Amniotic stem cell (primary cell): ENCODE measurements around the gene IST1.
"Not testable (repeated sequence)": the region's sequence is repeated elsewhere in the genome, so short reads cannot be mapped to it uniquely, and the experiment has no call there.

Experiments
- DNase-seq: peaks from one replicate; lab custom pipeline; 2025; lab: John Stamatoyannopoulos, UW

IST1 gene

GRCh38 chr16:71894921-71895678 lies at the start of gene IST1:
IST1 (plus strand) TSS chr16:71895531; CDS start chr16:71915641, 20,110 bp downstream.
- DNase-seq: peak; percentile 99

DNA sequence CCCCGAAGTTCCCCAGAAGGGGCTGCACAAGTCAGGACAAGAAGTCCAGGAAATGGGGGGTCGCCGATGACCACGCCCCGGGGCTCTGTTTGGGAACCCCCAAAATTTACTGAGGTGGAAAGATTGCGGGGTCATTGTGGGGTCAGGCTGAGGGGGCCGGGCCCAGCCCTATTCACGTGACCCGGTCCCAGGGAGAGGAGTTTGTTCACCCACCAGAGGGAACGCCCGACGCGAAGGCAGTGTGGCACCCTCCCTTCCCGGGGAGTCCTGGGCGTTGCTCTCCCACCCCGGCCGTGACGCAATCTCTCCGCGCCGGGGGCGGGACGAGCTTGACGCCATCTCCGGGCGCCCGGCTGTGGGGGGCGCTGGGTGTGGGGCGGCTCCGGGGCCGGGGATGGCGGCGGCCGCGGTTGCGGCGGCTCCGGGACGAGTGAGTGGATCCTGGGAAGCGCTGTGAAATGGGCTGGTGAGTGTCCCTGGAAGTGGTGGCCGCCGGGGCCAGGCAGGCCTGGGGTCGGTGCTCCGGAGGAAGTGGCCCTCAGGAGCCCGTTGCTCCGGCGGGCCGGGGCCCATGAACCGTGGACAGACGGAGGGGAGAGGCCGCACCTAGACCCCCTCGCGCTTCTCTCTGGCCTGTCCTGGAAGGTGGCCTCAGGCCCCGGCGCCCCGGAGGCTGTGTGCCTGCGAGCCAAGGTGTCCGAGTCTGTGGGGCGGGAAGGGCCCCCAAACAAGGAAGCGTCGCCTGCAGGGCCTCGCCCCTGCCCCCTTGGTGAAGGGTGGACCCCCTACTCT lies 49.5 kb upstream of the IST1 start, which contains the start of gene ATXN1L:
Gene ATXN1L (plus strand): TSS at position 338 of the 792 bp plus-strand sequence. CDS start 3,765 bp downstream, outside the sequence.
- peak; percentile 72 for DNase-seq

GRCh38 chr16:71846431-71846830 lies 48.9 kb upstream of the IST1 start:
- no peak for DNase-seq

- DNase-seq: no peak
Measured at GRCh38 chr16:71847096-71847495, 48.2 kb upstream of the IST1 start.

DNA sequence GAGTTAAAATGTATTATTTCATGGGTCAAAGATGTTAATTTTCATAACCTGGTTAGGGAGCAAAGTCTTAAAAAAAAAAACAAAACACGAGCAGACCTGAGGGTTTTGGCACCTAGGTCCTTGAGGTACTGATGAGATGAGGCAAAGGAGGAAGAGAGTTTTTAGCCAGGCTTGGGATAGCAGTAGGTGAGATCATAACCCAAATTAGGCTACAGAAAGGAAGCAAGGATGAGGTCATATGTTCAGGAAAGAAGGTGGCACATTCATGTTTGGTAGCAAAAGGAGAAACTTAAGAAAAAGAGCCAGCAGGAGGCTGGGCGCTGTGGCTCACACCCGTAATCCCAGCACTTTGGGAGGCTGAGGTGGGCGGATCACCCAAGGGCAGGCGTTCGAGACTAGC lies 46.7 kb upstream of the IST1 start:
- DNase-seq: no peak

DNA sequence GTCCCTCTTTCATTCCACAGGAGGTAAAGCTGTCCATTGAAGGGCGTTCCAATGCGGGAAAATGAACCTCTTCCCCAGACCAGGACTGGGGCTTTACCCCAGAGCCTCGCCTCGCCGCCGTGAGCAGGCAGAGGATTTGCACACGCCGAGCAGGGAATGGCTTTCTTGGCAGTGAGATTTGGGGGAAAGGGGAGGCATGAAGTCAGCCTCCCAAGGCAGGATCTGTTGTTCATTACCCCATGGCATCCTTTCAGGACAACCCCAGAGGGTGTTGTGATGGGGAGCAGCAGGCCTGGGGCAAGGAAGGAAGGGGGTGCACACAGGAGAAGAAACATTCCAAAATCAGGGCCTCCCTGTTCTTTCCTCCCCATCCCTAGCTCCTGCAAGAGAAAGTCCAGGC lies 43.6 kb upstream of the IST1 start:
- DNase-seq: no peak

DNA sequence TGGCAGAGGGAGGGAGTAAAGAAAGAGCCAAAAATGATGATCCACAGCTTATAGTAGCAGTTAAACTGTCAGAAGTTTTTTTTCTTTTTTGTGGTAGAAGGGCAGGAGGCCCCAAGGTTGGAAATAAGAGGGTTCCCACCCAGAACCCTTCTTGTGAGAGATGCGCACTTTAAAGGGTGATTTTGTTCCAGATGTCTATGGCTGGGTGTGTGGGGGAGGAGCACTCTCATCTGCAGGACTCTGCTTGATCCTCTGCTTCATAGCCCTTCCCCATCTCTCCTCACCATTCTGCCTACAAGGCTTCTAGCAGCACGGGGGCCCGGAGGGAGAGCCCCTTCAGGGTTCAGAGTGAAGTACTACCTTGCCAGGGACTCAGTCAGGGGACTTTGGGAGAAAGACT lies 43.2 kb upstream of the IST1 start:
- DNase-seq: no peak

DNA sequence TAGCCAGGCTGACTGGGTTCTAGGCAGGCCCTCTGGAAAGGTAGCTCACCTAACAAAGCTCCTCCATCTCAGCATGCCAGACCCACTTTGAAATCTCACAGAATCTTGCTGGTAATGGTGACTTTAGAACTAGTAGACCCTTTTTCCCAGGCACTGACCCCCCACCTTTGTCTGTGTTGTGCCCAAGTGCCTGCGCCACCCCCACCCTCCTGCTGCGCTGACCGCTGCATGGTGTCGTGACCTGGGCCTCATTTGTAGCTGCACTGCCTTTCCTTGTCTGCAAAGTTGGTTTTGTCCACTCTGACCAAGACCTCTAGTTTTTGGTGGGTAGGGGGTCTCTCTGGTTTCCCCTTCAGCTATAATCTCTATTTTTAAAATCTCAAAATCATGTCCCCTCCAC lies 42.8 kb upstream of the IST1 start:
- no peak for DNase-seq

- DNase-seq: no peak
Measured at GRCh38 chr16:71853413-71853812, 41.9 kb upstream of the IST1 start.

DNA sequence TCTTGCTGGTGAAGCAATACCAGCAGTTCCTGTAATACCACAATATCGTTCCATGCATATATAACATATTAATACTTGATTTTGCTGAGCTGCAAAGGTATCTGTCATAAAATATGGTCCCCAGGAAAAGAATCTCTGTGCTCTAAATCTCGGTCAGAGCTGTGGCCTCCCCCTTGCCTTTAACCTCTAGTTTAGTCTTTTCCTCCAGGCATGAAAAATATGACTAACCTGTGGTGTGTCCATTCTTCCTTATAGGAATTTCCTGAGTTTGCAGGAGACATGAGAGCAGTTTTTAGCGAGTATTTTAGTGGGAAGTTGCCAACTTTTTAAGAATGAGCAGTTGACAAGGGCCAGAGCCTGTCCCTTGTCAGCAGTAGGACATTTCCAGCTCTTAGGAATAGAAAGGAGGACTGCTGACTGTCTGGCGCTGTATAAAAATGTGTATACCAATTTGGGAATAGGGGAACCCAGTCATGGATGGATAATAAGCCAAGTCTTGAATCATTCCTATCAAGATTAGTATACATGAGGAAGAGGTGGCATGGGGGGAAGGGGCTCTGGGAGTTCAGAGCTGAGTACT lies 40.9 kb upstream of the IST1 start:
- DNase-seq: no peak

- DNase-seq: no peak
Measured at GRCh38 chr16:71855937-71856662, 39.2 kb upstream of the IST1 start.

GRCh38 chr16:71859762-71860521 lies 35.4 kb upstream of the IST1 start:
- no peak for DNase-seq

DNA sequence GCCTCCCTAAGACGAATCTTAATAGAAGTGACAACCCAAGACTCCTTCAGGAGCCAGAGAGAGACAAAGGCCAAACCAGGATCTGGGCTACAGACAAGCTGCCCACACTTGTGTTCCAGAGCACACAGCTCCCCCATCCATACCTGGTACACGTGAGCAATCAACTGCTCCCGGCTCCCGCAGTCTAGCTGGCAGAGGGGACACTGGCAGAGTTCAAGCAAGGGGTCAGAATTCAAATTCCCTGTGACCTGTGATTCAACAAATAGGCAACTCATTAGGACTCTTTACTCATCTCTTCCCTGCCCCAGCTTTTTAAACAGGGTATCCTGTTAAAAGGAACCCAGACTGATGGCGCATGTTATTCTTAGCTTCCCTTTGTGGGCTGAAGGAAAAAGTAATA lies 31.3 kb upstream of the IST1 start:
- no peak for DNase-seq

- DNase-seq: no peak
Measured at GRCh38 chr16:71865173-71865863, 30.0 kb upstream of the IST1 start.

GRCh38 chr16:71867175-71867574 lies 28.2 kb upstream of the IST1 start:
- not testable (repeated sequence) for DNase-seq

DNA sequence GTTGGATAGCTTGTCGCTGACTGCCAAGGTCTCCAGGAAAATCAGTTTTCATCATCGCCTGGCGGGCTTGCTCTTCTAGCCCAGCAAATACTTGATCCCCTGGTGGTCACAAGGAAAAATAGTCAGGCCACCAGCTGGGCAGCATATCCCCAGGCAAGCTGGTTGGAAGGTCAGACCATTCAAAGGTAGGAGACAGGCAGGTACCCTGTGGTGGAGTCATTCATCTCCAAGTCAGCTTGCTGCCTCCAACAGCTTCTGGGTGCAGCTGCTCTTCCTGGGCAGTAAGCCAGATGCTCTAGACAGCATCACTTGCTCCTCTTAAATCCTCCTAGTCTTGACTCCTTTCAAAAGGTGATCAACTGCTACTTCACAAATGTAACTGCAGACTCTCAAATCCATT lies 27.4 kb upstream of the IST1 start:
- no peak for DNase-seq

GRCh38 chr16:71869089-71869488 lies 26.2 kb upstream of the IST1 start:
- no peak for DNase-seq

DNA sequence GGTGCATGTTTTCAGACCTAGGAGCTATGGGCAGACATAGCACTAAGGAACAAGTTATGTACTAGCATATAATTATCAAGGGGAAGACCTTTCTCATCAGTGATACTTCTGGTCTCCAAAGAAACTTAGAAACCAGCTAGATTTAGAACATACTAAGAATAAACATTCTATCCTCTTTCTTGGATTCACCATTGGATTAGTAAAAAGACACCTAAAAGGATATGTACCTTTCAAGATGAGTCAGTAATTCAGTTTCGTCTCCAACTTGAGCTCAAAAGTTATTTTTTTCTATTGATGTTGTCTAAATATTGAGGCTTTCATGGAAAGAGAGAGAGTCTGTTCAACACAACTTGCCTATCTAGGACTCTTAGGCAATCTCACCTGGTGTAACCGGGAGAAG lies 24.5 kb upstream of the IST1 start:
- no peak for DNase-seq

- DNase-seq: no peak
Measured at GRCh38 chr16:71873199-71873598, 22.1 kb upstream of the IST1 start.

- DNase-seq: no peak
Measured at GRCh38 chr16:71878911-71879310, 16.4 kb upstream of the IST1 start.

DNA sequence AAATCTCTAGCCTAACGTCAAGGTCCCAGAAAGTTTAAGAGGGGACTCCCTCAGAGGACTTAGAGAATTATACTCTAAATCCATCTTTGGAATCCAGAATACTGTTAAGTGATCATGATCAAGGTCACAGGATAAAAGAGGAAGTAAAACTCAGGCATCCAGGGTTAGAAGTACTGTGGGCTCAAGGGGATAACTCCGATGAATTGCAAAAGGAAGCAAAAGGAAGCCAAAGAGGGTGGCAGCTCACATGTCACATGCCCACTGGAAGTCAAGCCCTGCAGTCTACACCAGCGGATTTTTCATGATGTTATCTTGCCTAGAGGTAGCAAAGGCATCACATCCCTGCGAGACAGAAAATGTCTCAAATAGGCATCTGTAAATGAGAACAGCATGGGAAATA lies 15.2 kb upstream of the IST1 start:
- DNase-seq: no peak
